ENCODE data around the gene JADE1. TPM values are rescaled to one million over a fixed set of nuclear protein-coding genes. Genes with fewer than 3 reads are reported as not detected.

JADE1 gene
- polyA plus RNA-seq, 4 donors: 42.1 to 49.0 (median 47.0) TPM

DNA sequence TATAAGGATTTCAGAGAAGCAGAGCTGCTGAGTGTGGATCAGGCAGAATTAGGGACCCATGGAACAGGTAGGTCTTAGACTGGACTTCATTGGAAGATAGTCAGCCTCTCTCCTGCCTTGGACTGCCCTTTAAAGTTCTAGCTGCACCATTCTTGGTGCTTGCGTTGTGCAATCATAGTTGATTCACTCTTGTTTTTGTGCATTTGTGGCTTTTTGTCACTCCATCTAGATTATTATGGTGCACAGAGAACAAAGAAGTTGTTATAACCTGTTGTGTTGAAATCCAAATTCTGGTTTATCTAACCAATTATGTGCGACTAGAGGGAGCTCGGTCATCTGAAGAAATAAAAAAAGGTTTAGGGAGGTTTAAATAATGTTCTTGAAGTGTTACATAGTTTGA lies 59.3 kb downstream of the JADE1 start:
- DNase-seq (ENCODE audit: low read depth in 4 of 4, low spot score in 3 of 4): no peak

DNA sequence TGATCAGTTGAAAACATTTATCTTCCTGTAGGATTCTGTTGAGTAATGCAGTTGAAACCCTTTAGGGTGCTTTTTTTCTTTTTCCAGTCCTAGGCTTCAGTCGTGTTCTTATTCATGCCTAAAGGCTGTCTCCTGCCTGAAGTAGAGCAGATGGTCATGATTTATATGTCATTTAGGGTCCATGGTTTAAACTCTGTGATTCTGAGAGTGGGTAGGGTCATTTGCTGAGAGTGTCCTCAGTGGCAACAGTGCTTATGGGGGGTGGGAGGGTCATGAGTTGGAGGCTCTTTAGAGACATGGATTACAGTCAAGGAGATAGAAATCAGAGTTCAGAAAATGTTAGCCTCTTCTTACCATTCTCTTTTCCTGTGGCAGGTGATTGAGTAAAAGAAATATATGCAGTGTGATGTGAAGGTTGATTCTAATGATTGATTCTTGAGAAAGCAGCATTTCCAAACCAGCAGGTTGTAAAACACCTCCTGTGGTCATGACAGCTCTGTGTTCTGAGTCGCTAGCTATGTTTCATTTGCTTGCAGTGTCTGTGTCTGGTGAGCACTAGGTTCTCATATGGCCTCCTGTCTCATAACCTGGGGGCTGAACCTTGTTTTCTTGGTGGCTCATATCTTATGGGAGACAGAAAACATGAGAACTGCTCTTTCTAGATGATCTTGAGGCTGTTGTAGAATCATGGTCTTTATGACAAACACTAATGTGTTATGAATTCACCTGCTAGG lies 60.4 kb downstream of the JADE1 start:
- DNase-seq (ENCODE audit: low read depth in 4 of 4, low spot score in 3 of 4): no peak

GRCh38 chr4:128871948-128872347 lies 62.4 kb downstream of the JADE1 start:
- no peak for DNase-seq (ENCODE audit: low read depth in 4 of 4, low spot score in 3 of 4)

GRCh38 chr4:128876200-128876599 lies 66.7 kb downstream of the JADE1 start:
- DNase-seq (ENCODE audit: low read depth in 4 of 4, low spot score in 3 of 4): no peak

DNA sequence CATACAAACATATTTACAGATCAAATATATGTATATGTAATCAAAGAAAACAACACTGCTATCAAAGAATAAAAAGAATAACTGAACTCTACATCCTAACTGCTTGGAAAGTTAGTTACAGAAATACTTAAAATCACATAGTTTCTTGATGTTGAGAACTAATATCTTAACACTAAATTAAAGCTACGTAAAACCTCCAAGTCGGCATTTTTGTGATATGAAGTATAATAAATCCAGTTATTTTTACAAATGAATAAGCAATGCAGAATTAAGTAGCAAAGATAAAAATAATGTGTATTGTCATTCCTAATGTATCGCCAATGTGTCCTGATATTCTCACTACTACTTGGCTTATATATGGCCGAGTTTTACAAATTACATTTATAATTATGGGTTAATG lies 68.4 kb downstream of the JADE1 start:
- DNase-seq (ENCODE audit: low read depth in 4 of 4, low spot score in 3 of 4): no peak

DNA sequence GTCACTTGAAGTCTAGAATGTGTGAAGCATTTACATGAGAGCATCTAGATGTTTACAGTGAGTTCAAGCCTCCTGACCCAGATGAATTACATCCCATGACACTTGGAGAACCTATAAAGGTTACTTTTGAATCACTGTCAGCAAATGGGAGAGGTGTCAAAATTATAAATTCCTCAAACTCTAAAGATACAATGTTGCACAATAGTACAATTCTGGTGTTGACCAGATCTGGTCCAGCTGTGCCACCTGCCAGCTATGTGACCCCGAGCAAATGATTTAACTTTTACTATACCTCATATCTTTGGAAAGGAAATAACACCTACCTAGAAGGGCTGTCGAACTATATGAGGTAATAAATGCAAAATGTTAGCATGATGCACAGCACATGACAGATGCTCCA lies 69.8 kb downstream of the JADE1 start:
- no peak for DNase-seq (ENCODE audit: low read depth in 4 of 4, low spot score in 3 of 4)

DNA sequence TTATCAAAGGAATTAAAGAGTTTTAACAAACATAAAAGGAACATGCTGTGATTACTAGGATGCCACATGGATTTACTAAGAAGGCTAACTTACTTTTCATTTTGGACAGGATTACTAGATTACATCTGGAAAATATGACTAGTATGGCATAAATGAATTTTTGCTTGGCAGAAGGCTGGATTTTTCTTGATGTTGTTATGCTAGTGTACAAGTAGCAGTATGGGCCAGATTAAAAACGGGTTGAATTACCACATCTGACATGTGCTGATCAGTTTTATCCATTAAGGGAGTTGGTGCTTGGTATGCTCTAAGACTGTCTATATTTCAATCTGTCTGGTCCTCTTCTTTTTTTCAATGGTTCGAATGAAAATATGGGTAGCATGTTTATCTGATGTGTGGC lies 70.5 kb downstream of the JADE1 start:
- no peak for DNase-seq (ENCODE audit: low read depth in 4 of 4, low spot score in 3 of 4)

GRCh38 chr4:128880662-128881061 lies 71.2 kb downstream of the JADE1 start:
- no peak for DNase-seq (ENCODE audit: low read depth in 4 of 4, low spot score in 3 of 4)

DNA sequence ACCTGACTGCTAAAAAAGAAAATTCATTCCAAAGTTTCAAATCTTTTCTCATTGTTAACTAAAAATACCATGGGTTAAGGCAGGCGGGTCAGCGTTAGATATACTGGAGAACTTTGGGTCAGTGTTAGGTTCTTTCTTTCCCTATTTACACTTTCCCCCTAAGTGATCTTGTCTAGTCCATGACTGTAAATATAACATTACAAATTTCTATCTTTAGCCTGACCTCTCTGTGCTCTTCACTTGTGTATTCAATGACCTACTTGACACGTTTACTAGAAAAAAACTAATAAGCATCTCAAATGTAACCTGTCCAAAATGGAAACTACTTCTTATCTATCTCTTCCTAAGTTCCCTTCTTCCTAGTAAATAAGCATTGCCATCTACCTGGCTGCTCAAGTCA lies 95.3 kb downstream of the JADE1 start:
- no peak for DNase-seq (ENCODE audit: low read depth in 4 of 4, low spot score in 3 of 4)

GRCh38 chr4:128906581-128906980 lies 97.1 kb downstream of the JADE1 start:
- no peak for DNase-seq (ENCODE audit: low read depth in 4 of 4, low spot score in 3 of 4)

GRCh38 chr4:128907981-128908380 lies 98.5 kb downstream of the JADE1 start:
- no peak for DNase-seq (ENCODE audit: low read depth in 4 of 4, low spot score in 3 of 4)

GRCh38 chr4:128908735-128909134 lies 99.2 kb downstream of the JADE1 start:
- DNase-seq (ENCODE audit: low read depth in 4 of 4, low spot score in 3 of 4): no peak

DNA sequence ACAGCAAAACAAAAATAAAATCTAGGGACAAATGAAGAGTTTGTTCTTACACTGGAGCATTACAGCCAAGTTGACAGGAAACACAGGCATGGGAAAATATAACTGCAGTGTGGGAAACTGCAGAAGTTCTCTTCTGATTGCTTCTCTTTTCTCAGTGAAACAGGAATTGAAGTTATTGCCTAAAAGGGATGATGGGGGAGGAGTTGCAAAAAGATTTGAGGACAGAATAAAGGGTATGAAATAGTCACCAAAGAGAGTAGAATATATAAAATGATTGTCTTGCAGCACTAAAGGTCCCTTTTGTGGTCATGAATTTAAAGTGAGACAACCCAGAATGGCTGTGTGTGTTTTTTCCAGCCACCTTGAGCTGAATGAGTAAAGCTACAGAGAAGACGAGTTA lies 103.7 kb downstream of the JADE1 start:
- DNase-seq (ENCODE audit: low read depth in 4 of 4, low spot score in 3 of 4): no peak

DNA sequence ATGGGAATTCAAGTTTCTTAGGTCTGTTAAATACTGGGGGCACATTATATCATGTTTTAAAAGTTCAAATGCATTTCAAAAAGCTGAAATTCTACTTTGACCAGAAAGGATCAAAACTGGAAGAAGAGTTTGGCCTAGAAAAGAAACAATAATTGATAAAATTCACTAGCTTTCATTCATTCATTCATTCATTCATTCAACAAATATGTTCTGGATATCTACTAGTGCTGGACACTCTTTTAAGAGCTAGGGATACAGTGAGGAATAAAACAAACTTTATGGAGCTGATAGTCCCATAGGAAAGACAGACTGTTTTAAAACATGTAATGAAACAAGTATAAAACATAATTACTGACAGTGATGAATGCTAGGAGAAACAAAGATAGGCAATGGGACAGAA lies 106.0 kb downstream of the JADE1 start:
- DNase-seq (ENCODE audit: low read depth in 4 of 4, low spot score in 3 of 4): no peak

GRCh38 chr4:128916832-128917231 lies 107.3 kb downstream of the JADE1 start:
- DNase-seq (ENCODE audit: low read depth in 4 of 4, low spot score in 3 of 4): no peak

DNA sequence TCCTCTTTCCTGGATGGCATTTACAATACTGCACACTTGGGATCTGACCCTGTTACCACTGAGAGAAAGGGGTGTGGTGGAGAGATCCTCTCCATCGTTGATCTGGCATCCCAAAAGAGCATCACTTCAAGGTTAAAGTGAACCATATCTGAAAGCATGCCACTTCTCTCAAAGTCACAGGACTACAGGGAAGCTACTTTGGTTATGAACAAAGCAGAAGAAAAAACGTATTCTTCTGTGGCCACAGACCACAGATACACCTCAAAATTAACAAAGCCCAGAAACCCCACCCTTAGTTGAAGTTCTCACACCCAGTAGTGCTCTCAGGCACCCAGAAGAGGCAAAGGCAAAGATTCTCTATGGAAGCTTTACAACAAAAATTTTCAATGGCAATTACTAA lies 108.3 kb downstream of the JADE1 start:
- DNase-seq (ENCODE audit: low read depth in 4 of 4, low spot score in 3 of 4): no peak

DNA sequence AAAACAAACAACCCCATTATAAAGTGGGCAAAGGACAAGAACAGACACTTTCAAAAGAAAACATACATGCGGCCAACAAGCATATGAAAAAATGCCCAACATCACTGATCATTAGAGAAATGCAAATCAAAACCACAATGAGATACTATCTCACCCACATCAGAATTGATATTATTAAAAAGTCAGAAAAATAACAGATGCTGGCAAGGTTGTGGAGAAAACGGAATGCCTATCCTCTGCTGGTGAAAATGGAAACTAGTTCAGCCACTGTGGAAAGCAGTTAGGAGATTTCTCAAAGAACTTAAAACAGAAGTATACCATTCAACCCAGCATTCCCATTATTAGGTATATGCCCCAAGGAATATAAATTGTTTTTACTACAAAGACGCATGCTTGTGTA lies 112.5 kb downstream of the JADE1 start:
- no peak for DNase-seq (ENCODE audit: low read depth in 4 of 4, low spot score in 3 of 4)

Data from right renal pelvis (tissue), 4 donors.